ENCODE measurements around the gene MAP3K3.
A peak's percentile ranks its signal among the peaks of the same experiment; 100 is the strongest.

The MAP3K3 gene

DNA sequence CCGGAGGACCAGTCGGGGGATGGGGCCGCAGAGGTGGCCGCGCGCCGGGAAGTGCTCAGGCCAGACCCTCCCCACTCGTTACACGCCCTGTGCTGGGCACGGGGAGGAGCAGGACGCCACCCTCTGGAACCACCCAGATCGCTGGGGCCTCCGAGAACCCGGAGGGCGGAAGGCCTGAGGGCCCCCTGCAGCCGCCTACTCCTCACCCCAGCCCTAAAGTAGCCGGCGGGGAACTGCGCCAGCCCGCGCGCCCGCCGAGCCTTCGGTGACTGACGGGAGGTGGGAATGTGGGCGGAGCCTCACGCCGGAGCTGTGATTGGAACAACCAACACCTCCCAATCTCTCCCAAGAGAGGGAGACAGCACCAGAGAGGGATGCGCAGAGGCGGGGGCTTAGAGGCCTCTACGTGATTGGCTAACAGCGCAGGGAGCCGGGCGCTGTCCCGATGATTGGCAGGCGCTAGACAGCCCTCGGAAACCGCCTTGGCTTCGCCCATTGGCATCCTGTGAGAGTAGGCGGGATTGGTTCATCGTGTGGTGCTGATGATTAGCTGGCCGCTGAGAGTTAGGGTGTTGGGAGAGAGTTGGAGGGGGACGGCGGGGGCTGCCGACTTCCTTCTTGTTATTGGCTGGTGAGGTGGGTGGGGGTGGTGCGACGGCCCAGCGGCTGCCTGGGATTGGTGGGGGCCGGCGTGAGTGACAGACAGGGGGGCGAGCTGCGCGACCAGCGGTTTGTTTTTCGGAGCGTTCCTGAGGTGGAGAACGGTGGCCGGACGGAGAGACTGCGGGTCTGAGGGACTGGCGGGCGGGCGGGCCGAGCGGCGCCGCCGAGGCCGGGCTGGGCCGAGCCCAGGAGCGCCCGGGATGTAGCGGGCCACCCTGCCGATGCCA, at the start of gene MAP3K3:
Gene MAP3K3 (plus strand): TSS at position 734 of the 890 bp plus-strand sequence. CDS start 343 bp downstream, outside the sequence.
- DNase-seq (ENCODE audit: low read depth), result peak; percentile 90

DNA sequence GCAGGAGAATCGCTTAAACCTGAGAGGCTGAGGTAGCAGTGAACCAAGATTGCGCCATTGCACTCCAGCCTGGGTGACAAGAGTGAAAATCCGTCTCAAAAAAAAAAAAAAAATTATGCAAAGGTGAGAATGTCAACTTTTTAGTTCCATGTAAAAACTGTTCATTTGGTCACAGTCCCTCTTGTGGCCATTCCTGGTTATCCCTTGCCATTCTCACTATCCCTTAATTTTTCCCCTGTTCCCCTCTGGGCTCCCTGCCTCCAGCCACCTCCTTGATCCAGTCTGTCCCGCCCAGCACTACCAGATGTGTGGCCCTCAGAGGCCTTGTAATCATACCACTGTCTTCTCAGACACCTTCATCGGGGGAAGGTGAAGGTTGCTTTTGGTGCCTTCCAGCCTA, 48.6 kb upstream of the MAP3K3 start:
- no peak for DNase-seq (ENCODE audit: low read depth)

DNA sequence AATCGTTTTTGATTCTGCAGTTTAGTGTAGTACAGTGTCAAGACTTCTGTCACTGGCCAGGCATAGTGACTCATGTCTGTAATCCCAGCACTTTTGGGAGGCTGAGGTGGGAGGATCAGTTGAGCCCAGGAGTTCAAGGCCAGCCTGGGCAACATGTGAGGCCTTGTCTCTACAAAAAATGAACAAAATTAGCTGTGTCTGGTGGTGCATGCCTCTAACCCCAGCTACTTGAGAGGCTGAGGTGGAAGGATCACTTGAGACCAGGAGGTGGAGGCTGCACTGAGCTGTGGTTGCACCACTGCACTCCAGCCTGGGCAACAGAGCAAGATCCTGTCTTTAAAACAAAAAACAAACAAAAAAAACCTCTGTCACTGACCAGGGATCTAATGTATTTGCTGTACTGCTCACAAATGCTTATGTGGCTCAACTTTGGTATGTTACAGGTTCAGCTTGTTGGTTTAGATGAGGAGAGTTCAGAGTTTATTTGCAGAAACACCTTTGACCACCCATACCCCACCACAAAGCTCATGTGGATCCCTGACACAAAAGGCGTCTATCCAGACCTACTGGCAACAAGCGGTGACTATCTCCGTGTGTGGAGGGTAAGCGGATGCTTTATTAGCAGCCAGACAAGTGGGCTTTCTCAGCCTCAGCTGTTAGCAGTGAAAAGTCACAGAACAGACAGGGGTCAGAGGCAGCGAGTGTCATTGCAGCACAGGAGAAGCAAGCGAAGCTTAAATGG, 44.0 kb upstream of the MAP3K3 start:
- no peak for DNase-seq (ENCODE audit: low read depth)

DNA sequence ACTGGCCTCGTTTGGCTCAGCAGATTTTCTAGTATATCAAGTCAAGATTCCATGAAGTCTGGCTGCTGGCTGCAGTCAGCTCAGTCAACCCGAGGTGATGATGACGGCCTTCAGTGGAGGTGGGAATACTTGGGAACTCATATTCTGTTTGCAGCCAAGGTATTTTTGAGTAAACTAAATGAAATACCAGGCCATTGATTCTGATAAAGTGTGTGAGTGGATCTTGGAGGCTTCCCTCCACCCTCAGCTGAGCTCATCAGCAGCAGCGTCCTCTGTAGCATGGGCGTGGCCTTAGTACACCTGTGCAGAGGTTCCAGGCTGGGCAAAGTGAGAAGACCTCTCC, 43.5 kb upstream of the MAP3K3 start:
- no peak for DNase-seq (ENCODE audit: low read depth)

DNA sequence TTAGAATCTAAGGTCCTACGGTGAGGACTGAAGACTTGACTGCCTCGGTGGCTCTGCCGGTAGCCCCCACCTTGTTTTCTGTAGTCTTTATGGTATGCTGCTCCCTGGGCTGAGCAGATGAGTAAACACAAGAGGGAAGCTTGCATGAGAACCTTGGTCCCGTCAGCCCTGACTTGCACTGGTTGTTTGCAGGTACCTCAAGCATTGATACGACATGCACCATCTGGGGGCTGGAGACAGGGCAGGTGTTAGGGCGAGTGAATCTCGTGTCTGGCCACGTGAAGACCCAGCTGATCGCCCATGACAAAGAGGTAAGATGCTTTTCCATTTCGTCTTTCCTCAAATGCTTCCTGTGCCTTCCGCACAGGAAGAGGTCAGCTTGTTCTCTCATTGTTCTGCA, 42.6 kb upstream of the MAP3K3 start:
- no peak for DNase-seq (ENCODE audit: low read depth)

DNA sequence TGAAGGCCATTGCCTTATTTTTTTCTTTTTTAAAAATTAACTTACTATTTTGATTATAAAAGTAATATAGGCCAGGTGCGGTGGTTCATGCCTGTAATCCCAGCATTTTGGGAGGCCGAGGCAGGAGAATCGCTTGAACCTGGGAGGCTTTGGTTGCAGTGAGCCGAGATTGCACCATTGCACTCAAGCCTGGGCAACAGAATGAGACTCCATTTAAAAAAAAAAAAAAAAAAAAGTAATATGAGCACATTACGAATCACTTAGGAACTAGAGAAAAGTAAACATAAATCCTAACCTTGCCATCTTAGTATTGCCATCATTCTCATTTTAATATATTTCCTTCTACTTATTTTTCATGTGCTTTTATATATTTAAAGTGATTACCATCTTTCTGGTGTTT, 34.4 kb upstream of the MAP3K3 start:
- no peak for DNase-seq (ENCODE audit: low read depth)

DNA sequence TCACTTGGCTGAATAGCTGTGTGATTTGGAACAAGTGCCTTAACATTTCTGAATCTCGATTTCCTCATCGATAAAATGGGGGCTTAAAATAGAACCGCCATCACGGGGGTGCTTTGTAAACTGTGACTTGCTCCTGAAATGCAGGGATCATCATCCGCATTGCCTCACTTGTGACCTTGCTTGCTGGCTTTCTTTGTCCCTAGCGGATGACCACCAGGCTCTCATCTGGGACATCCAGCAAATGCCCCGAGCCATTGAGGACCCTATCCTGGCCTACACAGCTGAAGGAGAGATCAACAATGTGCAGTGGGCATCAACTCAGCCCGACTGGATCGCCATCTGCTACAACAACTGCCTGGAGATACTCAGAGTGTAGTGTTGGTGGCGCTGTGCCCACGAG, 33.4 kb upstream of the MAP3K3 start:
- DNase-seq (ENCODE audit: low read depth), result no peak

DNA sequence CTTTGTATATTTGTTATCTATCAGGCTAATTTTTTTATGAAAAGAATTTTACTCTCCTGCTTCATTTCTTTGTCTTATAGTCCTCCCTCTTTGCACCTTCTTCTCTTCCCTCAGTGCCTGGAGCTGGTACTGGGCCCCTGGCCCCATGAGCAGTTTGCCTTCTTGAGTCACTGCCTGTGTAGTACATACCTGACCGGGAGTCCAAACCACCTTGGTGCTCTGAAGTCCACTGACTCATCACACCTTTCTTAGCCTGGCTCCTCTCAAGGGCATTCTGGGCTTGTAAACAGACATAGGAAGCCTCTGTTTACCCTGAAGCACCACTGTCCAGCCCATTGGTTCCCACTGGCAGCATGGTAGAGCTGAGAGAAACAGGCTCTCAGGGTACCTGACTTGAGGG, 32.6 kb upstream of the MAP3K3 start:
- no peak for DNase-seq (ENCODE audit: low read depth)

DNA sequence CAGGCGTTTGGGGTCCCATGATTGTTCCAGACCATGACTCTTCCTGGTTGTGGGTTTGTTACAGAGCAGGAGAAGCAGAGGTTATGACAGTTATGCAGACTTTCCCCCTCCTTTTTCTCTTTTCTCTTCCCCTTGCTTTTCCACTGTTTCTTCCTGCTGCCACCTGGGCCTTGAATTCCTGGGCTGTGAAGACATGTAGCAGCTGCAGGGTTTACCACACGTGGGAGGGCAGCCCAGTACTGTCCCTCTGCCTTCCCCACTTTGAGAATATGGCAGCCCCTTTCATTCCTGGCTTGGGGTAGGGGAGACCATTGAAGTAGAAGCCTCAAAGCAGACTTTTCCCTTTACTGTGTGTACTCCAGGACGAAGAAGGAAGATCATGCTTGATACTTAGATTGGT, 29.4 kb upstream of the MAP3K3 start:
- no peak for DNase-seq (ENCODE audit: low read depth)

DNA sequence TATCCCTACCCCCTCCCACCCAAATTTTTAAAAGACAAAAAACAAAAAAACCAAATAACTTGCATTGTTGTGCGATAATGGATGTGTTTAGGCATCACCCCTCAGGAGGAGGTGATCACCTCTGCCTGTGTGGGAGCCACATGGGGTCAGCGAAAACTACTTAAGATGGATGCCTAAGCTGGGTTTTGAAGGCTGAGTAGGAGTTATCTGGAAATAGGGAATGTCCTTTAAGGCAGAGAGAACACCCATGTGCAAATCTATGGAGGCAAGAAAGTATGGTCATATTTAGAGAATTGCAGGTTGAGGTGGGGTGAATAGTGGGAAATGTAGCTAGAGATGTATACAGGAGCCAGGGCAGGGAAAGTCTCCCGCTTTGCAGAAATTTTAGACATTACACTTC, 27.1 kb upstream of the MAP3K3 start:
- DNase-seq (ENCODE audit: low read depth), result no peak

DNA sequence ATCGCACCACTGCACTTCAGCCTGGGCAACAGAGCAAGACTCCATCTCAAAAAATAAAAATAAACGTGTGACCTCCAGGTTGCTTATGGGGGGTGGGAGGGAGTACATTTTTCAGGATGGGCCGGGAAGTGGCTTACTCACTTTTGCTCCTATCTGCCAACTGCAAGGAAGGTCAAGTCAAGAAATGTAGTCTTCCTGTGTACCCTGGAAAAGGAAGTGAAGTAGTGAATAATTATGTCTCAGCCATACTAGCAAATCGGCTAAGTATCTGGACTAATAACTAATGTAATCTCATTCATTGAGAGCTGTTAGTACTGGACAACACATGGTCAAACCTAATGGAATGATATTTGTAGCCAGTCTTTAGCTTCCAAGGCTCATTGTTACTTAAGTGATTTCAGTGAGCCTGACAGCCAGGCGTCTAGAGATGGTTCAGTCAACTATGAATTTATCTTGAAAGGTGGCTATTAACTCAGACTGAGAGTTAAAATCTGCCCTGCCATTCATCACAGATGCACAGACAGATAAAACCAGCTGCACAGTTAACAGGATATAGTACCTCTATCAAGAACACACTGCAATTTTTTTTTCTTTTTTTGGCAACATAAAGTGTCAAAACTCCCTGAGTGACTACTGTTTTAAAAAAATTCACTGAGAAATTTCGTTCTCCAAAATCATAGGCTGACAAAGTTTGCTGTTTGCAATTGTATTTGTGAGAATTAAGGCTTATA, 25.2 kb upstream of the MAP3K3 start:
- no peak for DNase-seq (ENCODE audit: low read depth)

DNA sequence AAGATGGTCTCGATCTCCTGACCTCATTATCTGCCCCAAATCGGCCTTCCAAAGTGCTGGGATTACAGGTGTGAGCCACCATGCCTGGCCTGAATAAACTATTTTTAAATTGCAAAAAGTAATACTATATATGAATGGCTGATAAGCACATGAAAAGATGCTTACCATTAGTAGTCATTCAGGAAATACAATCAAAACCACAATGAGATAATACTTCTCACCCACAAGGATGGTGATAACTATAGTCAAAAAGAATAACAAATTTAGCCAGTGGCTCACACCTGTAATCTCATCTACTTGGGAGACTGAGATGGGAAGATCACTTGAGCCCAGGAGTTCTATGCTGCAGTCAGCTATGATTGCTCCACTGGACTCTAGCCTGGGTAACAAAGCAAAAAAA, 23.9 kb upstream of the MAP3K3 start:
- DNase-seq (ENCODE audit: low read depth), result no peak

DNA sequence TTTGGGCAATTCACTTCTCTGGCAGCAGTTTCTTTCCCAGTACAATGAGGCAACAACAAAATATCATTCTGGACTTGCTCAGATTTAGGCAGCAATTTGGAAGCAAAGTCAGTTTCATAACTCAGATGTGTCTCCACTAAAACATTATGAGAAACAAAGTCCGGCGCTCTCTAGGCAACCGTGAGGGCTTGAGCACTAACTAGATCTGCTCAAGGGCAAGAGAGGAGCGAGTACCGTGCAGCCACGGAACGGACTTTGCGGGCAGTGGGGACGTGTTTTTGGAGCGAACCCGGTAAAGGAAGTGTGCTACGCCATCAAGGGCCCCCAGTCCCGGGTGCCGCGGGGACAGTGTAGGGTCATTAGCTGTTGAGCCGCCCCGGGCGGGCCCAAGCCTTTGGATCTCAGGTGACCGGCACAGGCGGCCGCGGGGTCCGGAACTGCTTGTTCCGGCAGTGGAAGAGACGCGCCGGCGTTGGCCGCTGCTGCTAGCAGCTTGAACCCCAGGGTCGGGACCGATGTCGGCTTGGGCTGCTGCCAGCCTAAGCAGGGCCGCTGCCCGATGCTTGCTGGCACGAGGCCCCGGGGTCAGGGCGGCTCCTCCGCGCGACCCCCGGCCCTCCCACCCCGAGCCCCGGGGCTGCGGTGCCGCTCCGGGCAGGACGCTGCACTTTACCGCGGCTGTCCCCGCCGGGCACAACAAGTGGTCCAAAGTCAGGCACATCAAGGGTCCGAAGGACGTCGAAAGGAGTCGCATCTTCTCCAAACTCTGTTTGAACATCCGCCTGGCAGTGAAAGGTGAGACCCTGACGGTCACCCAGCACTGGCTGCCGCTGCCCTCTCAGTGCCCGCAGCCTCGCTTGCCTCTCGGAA, 21.4 kb upstream of the MAP3K3 start, which contains the start of gene TACO1:
Gene TACO1 (plus strand): TSS at position 327 of the 870 bp plus-strand sequence. CDS start 189 bp downstream, at position 516.
- peak; percentile 43 for DNase-seq (ENCODE audit: low read depth)

DNA sequence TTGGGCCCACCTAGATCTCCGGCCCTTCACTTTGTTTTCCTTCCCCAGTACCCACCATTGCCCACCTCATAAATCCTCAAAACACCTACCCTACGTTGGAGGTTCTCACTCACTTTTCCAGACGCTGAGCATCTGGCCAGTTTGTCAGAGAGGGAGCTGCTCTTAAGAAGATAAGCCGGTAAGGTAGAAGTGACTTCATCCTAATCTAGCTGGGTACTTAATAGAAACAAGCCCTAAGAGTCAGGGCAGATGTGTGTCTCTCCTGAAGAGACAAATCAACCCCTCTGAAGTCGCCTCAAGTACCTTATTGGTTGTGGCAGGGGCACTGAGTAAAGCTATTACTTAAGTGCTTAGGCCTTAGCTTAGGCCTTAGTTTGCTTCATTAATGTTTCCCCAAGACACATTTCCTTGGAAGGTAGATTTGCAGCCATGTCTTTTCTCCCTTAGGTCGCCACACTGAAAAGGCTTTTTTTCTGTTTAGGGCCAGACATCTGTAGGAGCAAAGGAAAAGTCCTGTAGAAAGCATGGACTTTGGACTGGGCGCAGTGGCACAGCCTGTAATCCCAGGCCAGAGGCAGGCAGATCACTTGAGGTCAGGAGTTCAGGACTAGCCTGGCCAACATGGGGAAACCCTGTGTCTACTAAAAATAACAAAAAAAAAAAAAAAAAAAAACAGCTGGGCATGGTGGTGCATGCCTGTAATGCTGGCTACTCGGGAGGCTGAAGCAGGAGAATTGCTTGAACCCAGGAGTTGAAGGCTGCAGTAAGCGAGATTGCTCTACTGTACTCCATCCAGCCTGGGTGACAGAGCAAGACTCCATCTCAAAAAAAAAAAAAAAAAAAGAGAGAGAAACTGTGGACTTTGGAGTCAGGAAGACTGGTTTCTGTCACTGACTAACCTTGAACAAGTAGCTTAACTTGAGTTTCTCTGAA, 20.5 kb upstream of the MAP3K3 start:
- no peak for DNase-seq (ENCODE audit: low read depth)

DNA sequence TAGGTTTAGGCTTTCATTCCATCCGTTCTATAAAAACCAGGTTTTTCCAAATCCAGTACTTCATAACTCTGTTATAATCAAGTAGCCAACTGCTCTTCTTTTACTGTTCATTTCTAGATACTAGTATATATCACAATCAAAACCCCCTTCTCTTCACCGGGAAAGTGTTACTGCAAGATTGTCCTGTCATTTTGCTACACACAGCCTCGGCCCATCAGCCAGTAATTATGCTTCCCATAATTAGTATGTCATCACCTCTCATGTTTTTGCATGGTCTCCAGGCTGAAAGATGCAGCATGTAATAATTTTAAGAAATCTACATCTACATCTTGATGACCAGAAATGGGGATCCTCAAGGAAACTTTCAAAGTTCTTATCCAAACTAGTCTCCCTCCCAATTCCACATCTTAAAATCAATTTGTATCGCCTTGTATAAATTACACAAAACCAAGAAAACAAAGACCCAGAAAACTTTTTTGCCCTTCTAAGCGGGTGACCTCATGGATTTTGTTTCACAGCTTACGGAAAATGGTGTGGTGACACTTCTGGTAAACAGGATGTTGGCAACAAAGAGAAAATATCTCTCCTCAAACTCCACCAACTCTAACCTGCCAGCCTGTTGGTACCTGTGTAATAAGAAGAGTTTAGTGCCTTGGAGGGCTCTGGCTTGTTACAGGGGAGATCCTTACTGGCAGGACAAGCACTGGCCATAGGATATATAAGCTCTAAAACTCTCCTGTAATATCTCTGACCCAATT, 12.2 kb upstream of the MAP3K3 start:
- DNase-seq (ENCODE audit: low read depth), result no peak

DNA sequence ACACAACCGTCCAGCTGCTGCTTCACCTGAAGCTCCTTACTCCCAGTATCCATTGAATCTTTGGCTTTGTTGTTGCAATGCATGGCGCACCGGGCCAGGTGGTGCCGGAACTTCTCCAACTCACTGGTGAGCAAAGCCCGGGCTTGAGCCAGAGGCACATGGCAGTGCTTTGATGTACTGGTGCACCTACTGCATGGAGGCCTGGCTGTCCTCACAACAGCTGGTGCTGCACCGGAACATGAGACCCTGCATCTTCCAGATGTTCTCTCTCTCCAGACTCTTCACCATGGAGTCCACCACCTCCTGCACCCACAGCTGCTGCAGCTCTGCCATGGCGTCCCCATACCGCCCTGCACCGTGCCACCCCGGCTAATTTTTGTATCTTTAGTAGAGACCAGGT, 11.4 kb upstream of the MAP3K3 start:
- no peak for DNase-seq (ENCODE audit: low read depth)

DNA sequence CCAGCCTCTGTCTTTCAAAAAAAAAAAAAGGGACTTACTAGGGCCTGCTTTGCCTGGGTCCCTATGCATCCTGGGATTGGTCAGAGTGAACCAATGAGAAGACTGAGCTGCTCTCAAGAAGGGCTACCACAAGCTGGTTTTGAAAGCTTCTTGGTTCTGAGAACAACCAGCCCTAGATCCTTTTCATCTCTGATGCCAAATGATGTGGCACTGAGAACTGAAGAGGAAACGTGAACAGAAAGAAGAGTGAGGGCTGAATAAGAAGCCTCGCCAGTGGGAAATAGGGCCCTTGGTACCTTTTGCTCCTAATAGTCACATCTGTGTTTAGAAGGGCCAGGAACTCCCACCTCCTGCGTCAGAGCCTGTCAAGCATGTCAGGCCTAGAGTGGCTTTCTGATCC, 10.9 kb upstream of the MAP3K3 start:
- DNase-seq (ENCODE audit: low read depth), result no peak

DNA sequence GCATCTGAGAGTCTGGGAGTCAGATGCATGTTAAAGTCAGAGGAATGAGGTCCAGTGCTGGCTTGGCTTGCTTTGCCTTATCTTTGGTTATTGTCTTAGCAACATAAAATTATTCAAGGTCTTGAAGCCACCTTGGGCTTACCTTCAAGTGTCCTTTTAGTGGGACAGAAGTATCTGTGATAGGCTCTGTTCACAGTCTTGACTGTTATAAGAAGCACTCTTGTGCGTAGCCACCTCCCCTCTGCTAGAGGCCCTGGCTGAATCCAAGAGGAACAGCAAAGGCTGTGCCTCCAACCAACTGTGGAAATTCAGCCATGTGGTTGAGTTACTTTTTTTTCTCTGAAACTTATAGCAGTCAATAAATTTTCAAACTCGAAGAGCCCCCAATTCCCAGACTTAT, 8.6 kb upstream of the MAP3K3 start:
- no peak for DNase-seq (ENCODE audit: low read depth)

DNA sequence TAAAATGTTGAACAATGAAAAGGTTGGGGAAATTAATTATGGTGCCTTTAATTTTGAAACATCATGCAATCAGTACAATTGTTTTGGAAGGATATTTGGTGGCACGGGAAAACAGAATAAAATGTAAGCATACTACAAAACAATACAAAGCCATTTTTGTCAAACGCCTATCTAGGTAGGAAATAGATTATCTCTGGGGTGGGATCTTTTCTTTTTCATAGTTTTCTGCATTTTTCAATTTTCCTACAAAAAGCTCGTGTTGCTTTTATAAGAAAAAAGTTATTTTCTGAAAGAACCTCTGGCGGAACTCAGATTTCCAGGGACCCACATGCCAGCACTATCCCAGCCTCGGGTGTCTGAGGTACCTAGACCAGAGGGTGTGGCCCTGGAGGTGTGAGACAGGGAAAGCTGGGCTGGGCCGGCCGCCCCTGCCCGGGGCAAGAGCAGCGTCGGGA, 961 bp upstream of the MAP3K3 start:
- DNase-seq (ENCODE audit: low read depth), result no peak
